ENCODE data around the gene SERPINA1.

The SERPINA1 gene

DNA sequence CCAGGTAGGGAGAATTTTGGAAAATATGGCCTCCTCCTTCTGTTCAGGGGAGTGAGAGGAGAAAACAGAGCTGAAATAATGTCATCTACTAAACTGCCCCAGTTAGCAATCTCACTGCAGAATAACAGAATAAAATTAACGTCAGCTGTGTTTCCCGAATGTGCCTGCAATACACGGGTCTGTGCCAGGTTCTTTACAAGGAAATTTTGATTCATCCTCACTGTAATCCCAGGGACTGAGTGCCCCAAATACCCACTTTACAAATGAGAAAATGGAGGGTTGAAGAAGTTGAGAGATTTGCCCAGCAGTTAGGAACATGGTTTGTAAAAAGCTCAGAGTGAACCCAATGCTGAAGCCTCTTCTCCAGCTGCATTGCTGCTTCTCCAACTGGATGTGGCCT is 44.0 kb downstream of the SERPINA1 start:
- no peak for DNase-seq

- DNase-seq = no peak
These were observed 45.0 kb downstream of the SERPINA1 start for GRCh38 chr14:94343238-94344005.

- DNase-seq = peak; percentile 74
These were observed 46.0 kb downstream of the SERPINA1 start for GRCh38 chr14:94342334-94342934.

DNA sequence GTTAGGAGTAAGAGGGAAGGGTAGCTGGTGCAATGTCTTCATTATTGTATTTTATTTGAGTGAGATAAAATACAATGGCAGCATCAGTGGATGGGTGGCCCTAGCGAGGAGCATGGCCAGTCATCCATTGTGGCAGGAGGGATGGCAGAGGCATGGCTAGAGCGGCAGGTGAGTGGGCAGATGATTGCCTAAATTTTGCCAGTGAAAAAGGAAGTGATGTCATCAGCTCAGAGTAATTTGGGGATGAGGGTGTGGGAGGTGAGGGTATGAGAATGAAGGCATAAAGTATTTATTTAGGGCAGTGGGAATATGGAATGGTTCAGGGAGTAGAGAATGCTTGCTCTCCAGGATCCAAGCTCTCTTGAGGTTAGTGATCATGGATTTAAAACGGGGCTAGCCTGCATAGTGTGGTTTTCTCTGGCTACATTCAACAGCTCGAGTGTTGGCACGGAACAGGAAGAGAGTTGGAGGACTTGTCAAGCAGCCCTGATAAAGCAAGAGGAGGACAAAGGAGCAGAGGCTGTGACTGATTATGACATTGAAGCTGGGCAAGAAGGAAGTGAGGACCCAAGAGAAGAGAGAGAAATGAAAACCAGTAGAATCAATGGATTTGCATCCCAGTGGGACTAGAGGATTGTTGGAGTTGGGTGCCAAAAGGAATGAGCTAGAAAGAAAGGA is 46.6 kb downstream of the SERPINA1 start:
- DNase-seq = no peak

DNA sequence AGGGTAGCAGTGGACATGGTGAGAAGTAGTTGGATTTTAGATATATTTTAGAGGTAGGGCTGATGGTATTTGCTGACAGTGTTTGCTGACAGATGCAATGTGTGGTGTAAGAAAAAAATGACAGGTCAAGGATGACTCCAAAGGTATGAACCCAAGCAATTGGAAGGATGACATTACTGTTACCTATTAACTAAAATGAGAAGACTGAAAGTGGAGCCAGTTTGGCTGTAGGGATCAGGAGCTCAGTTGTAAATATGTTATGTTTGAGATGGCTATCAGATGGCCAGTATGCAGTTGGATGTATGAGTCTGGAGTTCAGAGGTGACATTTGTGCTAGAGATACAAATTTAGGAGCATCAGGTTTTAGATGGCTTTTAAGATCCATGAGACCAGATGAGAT is 47.9 kb downstream of the SERPINA1 start:
- DNase-seq = no peak

GRCh38 chr14:94338023-94338422 is 50.4 kb downstream of the SERPINA1 start:
- no peak for DNase-seq

DNA sequence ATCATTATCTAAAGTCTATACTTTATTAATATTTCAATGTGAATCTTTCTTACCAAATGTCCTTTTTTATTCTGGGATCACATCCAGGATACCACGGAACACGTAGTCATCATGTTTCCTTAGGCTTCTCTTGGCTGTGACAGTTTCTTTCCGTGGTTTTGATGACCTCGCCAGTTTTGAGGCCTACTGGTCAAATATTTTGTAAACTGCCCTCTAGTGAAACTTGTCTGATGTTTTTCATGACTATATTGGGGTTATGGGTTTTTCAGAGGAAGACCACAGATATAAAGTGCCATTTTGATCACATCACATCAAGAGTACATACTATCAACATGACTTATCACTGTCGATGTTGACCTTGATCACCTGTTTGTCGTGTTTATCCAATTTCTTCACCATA is 51.1 kb downstream of the SERPINA1 start:
- no peak for DNase-seq

DNA sequence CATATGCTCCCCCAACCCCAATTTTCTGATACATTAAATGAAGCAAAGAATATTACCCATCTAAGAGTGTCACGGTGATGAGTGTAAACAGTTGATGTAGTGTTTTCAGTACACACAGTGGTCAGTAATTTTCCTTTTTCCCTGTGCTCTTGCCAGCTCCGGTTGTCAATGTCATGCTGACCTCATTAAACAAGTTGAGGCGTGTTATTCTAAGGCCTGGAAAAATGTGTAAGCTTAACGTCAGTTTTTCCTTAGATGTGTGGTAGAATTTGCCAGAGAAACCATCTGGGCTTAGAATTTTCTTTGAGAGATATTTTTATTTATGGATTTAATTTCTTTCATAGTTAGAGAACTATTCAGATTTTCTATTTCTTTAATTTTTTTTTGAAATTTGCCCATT is 53.5 kb downstream of the SERPINA1 start:
- no peak for DNase-seq

GRCh38 chr14:94332587-94332986 is 55.8 kb downstream of the SERPINA1 start:
- DNase-seq = no peak

DNA sequence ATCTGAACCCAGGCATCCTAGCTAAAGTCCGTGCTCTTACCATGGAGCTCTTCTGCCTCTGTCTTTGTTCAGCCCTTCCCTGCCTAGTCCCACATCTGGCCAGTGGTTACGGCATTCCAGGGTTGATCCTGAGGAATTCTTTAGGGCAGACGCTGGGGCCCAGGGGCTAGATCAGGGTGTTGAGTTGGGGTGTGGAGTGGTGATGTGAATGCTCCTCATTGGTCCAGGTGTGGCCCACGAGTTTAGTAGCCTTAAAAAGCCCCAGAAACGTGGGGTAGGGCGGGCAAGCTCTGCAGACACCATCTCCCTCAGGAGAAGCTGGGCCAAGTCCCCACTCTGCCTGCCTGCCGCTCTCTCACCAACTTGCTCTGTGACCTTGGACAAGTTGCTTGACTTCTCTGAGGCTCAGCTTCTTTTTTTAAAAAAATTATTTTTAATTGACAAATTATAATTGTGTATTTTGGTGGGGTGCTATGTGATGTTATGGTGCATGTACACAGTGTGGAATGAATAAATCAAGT is 56.3 kb downstream of the SERPINA1 start:
- no peak for DNase-seq

- DNase-seq = no peak
These were observed 56.9 kb downstream of the SERPINA1 start for GRCh38 chr14:94331462-94331861.

DNA sequence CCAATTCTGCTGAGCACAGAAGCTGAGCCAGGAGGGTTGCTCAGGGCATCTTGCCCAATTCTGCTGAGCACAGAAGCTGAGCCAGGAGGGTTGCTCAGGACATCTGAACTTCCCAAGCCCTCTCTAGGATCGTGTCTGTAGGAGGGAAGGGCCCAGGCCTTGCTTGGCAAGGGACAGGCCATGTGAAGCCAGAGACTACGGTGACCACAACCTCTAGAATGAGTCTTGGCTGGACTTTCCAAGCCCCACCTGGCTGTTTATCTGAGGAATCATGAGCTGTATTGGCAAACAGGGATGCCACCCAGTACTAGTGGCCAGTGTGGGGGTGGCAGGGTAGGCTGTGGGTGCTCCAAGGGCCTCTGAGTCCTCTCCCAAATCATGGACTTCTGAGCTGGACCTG is 57.5 kb downstream of the SERPINA1 start:
- DNase-seq = no peak

DNA sequence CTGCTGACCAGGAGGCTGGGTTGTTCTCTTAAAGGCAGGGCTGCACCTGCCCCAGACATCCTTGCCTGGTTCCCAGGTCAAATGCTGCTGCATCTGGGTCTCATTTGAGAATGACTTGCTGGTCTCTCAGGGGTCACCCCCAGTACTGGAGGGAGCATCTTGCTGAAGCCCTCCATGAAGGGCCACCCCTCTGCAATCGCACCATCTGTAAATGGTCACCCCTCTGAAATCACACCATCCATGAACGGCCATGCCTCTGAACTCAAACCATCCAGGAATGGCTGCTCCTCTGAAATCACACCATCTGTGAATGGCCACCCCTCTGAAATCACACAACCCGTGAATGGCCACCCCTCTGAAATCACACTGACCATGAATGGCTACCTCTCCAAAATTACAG is 58.0 kb downstream of the SERPINA1 start:
- no peak for DNase-seq

DNA sequence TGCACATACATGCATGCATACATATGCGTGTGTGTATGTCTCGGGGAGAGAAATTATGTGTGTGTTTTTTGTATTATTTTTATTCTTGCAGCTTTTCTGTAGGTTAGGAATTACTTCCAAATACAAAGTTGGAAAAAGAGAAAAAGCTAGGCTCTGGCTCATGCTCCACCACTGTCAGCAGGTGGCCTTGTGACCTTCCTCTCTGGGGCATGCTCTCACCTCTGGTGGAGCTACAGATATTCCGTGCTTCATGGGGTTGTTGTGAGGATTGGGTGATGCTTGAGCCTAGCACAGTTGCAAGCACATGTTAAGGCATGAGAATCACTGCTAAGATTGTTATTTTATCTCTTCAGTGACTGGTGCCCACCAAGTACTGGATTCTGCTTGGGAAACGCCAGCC is 58.5 kb downstream of the SERPINA1 start:
- DNase-seq = no peak

DNA sequence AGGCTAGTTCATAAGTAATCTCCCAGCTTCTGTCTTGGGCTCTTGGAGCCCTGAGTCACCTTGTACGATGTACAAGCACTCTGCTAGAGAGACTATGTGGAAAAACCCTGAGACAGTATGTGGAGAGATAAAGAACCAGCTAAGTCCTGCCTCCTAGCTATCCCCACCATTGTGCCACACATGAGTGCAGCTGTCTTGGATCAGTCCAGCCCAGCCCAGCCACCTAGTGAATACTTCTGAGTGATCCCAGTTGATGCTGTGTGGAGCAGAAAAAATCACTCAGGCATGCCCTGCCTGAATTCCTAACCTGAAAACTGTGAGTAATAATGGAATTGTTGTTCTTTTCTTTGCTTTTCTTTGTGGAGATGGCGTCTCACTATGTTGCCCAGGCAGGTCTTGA is 60.2 kb downstream of the SERPINA1 start:
- DNase-seq = no peak
